ENCODE data around the gene UPK3BL1.
"Not testable (repeated sequence)": the region's sequence is repeated elsewhere in the genome, so short reads cannot be mapped to it uniquely, and the experiment has no call there.

DNA sequence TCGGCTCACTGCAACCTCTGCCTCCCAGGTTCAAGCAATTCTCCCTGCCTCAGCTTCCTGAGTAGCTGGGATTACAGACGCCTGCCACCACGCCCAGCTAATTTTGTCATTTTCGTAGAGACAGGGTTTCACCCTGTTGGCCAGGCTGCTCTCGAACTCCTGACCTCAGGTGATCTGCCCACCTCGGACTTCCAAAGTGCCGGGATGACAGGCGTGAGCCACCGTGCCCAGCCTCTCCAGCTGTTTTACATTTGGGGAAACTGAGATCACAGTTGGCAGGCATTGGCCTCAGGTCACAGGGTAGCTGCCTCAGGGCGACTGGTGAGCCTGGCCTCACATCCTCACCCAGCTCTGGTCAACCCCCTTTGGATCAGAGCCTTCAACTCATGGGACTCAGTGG is 32.9 kb downstream of the UPK3BL1 start:
- not testable (repeated sequence) for TF ChIP-seq DZIP1 (CRISPR knock-in tag; IDR thresholded peaks at IDR 0.05); MLLT10 (CRISPR knock-in tag; IDR thresholded peaks at IDR 0.05); NCOR1 (IDR thresholded peaks at IDR 0.05; ENCODE audit: borderline replicate concordance, low read length); CTCF (CRISPR knock-in tag; IDR thresholded peaks at IDR 0.05); ZFP36 (IDR thresholded peaks at IDR 0.05; ENCODE audit: borderline replicate concordance, low read depth, low read length, partially characterized antibody); ZNF883 (CRISPR knock-in tag; IDR thresholded peaks at IDR 0.05; ENCODE audit: not compliant biosample characterization); SIN3A (IDR thresholded peaks at IDR 0.05; ENCODE audit: borderline replicate concordance, low read depth, low read length); NR2F2 (IDR thresholded peaks at IDR 0.05; ENCODE audit: borderline replicate concordance, low read depth); FOXA1 (IDR thresholded peaks at IDR 0.05); FOXA1 (CRISPR knock-in tag; IDR thresholded peaks at IDR 0.05); MTA1 (CRISPR knock-in tag; IDR thresholded peaks at IDR 0.05; ENCODE audit: borderline replicate concordance); CHD2 (IDR thresholded peaks at IDR 0.05; ENCODE audit: low read depth, low read length); SP1 (IDR thresholded peaks at IDR 0.05); SP1 (CRISPR knock-in tag; IDR thresholded peaks at IDR 0.05); JUND (CRISPR knock-in tag; IDR thresholded peaks at IDR 0.05)
